GM21825 (cell line): ENCODE measurements around the gene PPP6R2.
A peak's percentile ranks its signal among the peaks of the same experiment; 100 is the strongest.
"Not testable (repeated sequence)": the region's sequence is repeated elsewhere in the genome, so short reads cannot be mapped to it uniquely, and the experiment has no call there.

ENCODE experiments used
- ATAC-seq: cut with Tn5 transposase; IDR thresholded peaks from one replicate; pipeline ENCODE4 v1.9.1; 2021; ENCODE audit warnings: mild to moderate bottlenecking, moderate library complexity; ENCODE audit not compliant: unreplicated experiment

The PPP6R2 gene

DNA sequence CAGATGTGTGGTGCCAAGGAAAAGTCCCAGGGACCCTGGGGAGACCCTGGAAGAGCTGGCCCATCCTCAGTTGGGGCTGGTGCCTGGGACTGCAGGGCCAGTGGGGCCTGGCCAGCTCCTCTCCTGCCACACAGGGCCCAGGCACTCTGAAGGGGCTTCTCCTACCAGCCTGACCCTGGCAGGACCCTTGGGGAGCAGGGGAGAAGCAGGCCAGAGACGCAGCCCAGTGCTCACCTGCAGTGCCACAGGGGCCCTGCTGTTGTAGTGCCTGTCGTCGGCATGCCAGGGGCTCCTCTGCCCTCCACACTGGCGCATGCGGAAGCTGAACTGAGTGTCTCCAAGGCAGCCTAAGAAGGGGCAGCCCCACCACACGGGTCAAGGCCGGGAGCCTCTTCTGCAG, 25.5 kb upstream of the PPP6R2 start:
- ATAC-seq: no peak

DNA sequence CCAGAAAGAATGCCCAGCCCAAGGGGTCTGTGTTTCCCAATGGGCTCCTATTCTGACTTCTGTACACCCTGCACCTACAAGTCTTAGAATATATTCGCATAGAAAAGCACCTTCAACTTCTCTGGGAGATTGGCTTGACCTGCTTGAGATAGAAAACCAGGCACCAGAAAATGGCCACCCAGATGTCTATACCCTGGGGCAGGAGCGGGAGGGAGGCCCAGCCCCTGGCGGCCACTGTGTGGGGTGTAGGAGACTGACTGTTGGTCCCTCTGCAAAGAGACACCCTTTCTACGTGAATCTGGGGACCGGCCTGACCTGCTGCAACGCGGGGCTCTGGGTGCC, 24.8 kb upstream of the PPP6R2 start:
- ATAC-seq: no peak

DNA sequence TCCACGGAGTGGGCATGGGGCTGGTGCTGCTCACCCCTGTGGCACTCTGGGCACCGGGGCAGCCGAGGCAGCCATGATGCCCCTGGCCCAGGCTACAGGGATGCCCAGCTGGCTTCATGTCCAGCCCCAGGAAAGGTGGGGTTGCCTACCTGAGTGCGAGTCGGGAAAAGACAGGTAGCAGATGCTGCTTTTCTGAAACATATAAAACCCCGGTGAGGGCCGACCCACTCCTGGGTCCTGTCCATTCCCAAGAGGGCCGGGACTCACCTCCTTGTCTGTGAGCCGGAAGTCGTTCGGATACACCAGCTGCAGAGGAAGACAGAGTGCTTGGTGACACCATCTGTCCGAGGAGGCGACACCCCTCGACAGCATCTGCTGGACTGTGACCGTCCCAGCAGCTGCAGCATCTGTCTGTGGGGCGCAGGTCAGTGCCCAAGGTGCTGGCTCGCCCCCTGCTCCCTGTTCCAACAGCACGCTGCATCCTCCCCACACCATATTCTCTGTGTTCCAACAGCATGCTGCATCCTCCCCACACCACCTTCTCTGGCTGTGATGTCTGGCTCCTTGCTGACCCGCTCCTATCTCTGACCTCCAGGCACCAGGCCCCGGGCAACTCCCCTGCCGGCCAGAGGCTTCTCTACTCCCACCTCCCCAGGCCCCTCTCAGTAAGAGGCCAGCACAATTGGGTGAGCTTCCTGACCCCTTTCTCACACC, 24.3 kb upstream of the PPP6R2 start:
- ATAC-seq: no peak

DNA sequence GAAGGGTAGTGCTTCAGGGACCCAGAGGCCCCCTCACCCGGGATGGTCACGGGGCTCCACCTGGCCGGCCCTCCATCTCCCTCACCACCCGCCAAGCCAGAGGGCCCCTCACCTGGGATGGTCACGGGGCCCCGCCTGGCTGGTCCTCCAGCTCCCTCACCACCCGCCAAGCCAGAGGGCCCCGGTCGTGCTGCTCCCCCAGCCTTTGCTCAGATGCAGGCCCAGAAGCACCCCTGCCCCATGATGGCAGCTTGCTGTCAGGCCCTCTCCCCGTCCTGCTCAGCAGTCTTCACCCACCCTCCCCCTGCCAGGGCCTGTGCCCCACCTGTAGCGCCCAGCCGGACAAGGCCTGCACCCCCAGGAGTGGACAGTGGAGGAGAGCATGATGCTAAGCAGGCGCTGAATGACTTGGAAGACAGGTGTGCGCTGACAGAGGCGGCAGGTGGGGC, 23.6 kb upstream of the PPP6R2 start:
- no peak for ATAC-seq

DNA sequence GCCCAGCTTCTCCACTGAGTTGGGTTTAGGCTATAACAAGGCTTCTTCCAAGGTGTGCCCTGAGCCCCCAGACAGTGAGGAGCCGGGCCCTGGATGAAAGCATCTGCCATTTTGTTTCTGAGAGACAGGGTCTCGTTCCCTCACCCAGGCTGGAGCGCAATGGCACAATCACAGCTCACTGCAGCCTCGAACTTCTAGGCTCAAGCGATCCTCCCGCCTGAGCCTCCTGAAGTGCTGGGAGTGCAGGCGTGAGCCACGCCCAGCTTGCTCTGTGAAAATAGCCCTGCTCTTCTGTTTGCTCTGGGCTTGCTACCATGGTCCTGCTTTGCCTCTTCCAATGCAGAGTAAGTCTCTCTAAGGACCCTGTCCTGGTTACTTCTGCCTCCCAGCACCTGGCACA, 23.0 kb upstream of the PPP6R2 start:
- ATAC-seq: no peak

DNA sequence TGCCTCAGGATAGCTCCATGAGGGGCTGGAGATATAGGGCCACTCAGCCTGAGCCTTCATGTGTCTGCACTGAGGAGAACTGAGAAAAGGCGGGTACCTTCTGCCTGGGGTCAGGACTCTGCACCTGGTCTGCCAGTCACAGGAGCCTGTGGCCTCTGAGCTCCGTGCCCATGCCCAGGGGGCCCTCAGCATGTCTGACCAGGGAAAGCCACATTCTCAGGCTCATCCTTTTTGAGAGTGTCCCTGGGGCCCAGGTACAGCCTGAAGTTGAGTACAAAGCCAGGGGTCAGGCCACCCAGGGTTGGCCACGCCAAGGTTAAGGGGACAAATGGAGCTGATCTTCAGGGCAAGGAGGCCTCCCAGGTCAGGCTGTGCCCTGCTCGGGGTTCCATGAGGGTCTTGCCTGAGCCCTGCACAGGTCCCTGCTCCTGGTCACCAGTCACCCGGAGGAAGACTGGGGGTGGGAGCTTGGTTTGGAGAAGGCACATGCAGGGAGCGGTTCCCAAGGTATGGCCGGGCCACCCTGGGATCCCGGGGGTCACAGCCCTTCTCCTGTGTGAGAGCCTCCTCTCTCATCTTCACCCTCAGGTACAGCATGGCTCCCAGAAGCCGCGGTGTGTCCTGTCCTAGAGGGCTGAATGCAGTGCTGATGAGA, 22.3 kb upstream of the PPP6R2 start:
- ATAC-seq: no peak

DNA sequence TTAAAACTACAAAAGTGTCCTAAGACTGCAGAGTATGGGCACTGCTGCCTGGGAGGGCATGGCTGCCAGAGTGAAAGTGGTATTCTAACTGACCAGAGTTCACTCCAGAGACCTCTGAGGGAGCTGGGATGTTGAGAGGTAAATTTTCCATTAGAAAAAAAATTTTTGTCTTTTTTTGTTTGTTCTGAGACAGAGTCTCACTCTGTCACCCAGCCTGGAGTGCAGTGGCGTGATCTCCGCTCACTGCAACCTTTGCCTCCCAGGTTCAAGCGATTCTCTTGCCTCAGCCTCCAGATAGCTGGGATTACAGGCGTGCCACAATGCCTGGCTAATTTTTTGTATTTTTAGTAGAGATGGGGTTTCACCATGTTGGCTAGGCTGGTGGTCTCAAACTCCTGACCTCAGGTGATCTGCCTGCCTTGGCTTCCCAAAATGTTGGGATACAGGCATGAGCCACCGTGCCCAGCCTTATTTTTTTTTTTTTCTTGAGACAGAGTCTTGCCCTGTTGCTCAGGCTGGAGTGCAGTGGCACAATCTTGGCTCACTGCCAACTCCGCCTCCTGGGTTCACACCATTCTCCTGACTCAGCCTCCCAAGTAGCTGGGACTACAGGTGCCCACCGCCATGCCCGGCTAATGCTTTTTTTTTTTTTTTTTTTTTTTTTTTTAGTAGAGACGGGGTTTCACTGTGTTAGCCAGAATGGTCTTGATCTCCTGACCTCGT, 20.6 kb upstream of the PPP6R2 start:
- not testable (repeated sequence) for ATAC-seq

DNA sequence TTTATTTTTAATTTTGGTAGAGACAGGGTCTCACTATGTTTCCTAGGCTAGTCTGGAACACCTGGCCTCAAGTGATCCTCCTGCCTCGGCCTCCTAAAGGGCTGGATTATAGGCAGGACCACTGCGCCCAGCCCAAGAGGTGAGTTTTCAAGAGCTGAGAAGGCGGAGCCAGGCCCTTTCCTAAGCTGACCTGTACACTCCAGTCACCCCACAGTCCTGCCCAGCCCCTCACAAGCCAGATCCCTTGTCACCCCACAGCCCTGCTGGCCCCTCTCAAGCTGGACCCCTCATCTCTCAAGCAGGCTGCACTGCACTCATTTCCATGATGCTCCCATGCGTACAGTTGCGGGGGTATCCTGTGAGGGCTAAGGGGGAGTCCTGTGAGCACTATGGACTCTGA, 19.2 kb upstream of the PPP6R2 start:
- no peak for ATAC-seq

DNA sequence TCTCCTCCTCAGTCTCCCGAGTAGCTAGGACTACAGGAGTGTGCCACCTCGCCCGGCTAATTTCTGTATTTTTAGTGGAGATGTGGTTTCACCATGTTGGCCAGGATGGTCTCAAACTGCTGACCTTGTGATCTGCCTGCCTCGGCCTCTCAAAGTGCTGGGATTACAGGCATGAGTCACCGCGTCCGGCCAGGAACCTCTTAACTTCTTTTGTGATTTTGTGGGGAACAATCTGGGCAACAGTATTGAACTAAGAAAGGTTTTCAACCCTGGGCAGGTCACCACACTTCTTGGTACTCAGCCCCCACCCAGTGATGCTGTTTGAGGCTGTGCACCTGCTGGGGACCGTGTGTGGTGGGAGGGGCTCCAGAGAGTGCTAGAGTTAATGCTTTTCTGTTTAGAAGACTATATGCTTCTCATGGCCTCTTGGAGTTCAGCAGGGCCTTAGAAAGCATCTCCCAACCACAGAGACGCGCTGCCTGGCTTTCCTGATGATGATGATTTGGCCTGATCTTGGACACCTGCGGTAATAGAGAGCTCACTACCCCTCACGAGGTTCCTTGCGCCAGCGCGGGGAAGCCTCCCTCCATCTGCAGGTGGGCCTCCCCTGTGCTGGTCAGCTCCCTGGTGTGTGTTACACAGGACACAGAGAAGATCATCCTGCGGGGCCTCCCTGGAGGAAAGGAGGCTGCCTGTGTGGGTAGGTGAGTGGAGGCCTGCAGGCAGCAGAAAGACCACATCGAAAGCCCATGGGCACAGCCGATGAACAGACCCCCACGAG, 17.5 kb upstream of the PPP6R2 start:
- no peak for ATAC-seq

DNA sequence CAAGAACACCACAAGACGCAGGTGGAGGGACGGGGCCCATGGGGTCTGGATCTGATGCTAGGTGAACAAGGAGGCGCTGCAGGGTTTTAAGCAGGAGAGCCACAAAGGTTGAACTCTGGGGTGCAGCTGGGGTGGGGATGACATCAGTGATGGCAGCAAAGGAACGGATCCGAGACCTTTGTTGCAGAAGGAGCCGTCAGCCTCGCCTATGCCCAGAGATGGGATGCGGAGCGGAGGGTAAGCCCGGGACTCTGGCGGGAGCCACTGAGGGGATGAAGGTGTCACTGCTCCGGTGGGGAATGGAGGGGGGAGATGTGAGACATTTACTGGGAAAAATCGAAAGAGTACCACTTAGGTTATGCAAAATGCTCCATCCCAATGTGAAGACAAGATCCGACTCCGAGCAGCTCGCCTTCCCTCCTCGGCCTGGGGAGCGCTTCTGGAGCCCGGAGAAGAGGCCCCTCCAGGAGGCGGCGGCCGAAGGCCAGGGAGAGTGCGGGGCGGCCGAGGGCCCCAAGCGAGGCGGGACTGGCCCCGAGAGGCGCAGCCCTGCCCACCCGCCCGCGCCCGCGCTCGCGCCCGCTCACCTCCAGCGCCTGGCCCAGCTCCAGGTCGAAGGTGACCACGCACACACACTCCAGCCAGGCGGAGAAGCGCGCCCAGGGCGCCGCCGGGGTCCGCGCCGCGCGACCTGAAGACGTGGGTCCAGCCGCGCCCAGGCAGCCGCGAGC, 16.7 kb upstream of the PPP6R2 start:
- ATAC-seq: no peak

DNA sequence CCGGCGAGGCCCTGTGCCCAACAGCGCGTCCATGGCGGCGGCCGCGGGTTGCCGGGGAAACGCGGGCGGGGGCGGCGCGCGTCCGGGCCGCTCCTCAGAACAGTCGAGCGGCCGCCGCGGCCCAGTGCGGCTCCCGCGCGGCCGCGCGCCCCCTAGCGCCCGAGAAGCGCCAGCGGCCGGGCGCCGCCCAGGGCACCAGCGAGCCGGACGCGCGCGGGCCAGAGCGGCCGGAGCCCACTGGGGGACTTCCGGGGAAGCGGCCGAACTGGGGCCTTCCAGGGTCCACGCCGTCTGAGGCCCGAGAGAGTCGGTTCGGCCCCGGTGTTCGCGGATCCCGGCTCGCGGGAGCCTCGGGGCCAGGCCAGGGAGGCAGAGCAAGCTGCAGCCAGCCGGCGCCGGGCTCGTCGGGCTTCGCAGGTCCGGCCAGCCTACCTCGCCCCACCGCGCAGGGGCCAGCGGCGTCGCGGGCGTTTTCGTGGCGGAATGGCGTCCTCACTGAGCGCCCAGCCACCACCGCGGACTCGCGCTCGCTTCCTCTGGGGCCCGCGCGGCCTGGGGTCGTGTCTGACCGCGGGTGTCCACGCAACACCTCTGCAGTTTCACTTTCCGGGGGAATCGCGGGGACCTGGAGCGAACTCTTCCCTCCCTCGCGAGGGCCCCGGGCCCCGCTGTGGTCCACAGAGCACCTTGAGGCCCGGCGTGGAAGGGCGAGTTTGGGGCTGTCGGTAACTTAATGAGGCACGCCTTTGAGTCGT, 16.0 kb upstream of the PPP6R2 start, which contains the start of gene DENND6B:
DENND6B (minus strand) TSS at position 57 of the 755 bp plus-strand sequence; CDS start at position 33, 24 bp downstream.
- peak; percentile 84 for ATAC-seq

DNA sequence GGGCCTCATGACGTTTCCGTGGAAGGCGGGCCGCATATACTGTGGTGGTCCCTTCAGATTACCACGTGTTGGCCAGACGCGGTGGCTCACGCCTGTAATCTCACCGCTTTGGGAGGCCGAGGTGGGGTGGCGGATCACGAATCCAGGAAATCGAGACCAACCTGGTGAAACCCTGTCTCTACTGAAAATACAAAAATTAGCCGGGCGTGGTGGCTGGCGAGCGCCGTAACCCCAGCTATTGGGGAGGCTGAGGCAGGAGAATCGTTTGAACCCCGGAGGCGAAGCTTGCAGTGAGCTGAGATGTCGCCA, 15.5 kb upstream of the PPP6R2 start:
- ATAC-seq: peak; percentile 8

DNA sequence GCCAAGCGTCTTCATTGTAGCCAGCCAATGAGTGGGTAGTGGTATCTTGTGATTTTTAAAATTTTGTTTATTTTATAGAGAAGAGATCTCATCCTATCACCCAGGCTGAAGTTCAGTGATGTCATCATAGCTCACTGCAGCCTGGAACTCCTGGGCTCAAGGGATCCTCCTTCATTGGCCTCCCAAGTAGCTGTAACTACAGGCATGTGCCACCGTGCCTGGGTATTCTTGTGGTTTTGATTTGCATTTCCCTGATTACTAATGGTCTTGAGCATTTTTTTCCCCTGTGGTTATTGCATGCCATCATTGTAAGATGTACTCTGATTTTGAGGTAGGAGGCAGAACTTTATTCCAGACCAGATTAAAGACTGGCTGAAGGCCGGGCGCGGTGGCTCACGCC, 13.9 kb upstream of the PPP6R2 start:
- no peak for ATAC-seq

DNA sequence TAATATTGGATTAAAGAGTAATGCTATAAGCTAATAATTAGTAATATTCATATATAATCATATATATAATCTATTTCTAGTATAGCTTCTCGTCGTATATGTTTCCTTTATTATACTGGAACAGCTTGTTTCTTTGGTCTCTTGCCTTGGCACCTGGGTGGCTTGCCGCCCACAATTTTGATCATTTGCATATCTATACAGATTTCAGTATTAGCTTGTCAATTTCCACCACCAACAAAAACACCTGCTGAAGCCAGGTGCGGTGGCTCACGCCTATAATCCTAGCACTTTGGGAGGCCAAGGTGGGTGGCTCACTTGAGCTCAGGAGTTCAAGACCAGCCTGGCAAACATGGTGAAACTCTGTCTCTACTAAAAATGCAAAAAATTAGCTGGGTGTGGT, 8.7 kb upstream of the PPP6R2 start:
- not testable (repeated sequence) for ATAC-seq

DNA sequence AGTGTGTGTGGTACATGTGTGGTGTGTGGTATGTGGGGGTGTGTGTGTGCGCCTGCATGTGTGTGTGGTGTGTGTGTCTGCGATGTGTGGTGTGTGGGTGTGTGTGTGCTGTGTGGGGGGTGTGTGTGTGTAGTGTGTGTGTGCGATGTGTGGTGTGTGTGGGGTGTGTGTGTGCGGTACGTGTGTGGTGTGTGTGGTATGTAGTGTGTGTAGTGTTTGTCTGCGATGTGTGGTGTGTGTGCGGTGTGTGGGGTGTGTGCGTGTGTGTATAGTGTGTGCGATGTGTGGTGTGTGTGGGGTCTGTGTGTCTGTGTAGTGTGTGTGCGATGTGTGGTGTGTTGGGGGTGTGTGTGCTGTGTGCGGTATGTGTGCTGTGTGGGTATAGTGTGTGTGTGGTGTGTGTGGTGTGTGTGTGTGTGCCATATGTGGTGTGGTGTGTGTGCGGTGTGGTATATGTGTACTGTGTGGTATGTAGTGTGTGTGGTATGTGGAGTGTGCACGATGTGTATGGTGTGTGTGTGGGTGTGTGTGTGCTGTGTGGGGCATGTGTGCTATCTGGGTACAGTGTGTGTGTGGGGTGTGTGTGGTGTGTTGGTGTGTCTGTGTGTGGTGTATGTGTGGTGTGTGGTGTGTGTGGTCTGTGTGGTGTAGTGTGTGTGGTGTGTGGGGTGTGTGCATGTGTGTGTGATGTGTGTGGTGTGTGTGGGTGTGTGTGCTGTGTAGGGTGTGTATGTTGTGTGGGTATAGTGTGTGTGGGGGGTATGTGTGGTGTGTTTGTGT, 5.7 kb upstream of the PPP6R2 start:
- no peak for ATAC-seq

DNA sequence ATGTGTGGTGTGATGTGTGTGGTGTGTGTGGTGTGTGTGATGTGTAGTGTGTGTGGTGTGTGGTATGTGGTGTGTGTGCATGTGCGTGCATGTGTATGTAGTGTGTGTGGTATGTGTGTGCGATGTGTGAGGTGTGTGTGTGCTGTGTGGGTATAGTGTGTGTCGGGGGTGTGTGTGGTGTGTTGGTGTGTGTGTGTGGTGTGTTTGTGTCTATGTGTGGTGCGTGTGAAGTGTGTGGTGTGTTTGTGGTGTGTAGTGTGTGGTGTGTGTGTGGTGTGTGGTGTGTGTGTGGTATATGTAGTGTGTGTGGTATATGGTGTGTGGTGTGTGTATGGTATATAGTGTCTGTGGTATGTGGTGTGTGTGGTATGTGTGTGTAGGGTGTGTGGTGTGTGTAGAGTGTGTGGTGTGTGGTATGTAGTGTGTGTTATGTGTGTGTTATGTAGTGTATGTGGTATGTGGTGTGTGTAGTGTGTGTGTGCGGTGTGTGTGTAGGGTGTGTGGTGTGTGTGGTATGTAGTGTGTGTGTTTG, 5.0 kb upstream of the PPP6R2 start:
- no peak for ATAC-seq

DNA sequence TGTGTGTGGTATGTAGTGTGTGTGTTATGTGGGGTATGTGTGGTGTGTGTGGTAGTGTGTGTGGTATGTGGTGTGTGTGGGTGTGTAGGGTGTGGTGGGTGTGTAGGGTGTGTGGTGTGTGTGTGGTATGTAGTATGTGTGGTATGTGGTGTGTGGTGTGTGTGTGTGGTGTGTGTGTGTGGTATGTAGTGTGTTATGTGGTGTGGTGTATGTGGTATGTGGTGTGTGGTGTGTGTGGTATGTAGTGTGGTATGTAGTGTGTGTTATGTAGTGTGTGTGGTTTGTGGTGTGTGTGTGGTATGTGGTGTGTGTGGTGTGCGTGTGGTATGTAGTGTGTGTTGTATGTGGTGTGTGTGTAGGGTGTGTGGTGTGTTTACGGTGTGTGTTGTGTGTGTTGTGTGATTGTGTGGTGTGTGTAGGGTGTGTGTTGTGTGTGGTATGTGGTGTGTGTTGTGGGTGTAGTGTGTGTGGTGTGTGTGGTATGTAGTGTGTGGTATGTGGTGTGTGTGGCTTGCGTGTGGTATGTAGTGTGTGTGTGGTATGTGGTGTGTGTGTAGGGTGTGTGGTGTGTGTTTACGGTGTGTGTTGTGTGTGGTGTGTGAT, 4.2 kb upstream of the PPP6R2 start:
- no peak for ATAC-seq
